OCI-LY1 (cell line): ENCODE data around the gene ABLIM2.

Experiments used
- CTCF ChIP-seq: fragments of 200-600 bp; sonication (generic), shearing (Covaris generic); IDR thresholded peaks from 2 replicates; pipeline ENCODE4 v1.5.1; 2017; ENCODE audit warnings: mild to moderate bottlenecking, antibody characterized with exemption, low read length, moderate library complexity, mixed read lengths
- EZH2 ChIP-seq: fragments of 200-600 bp; sonication (generic), shearing (Covaris generic); IDR thresholded peaks from 2 replicates; pipeline ENCODE4 v1.8.0; 2017; ENCODE audit warnings: borderline replicate concordance, mixed run types, mild to moderate bottlenecking, antibody characterized with exemption, low read length, moderate library complexity, mixed read lengths

- TF ChIP-seq CTCF (no peak), EZH2 (no peak)
These were observed 92.2 kb downstream of the ABLIM2 start for GRCh38 chr4:8066336-8066931.
